HG03103 (cell line): ENCODE results near the gene CUL1.

ENCODE experiments used
- ATAC-seq: cut with Tn5 transposase; IDR thresholded peaks from one replicate; pipeline ENCODE4 v1.9.1; 2021; ENCODE audit warnings: low read depth; ENCODE audit not compliant: unreplicated experiment

The CUL1 gene

GRCh38 chr7:148835854-148836253 lies 137.2 kb downstream of the CUL1 start:
- no peak for ATAC-seq

- ATAC-seq, result no peak
Observed at GRCh38 chr7:148838905-148839304, 140.2 kb downstream of the CUL1 start.

- ATAC-seq, result no peak
Observed at GRCh38 chr7:148847815-148848734, 149.4 kb downstream of the CUL1 start.

- no peak for ATAC-seq
Observed at GRCh38 chr7:148849393-148850098, 150.8 kb downstream of the CUL1 start.

GRCh38 chr7:148850564-148850963 lies 151.9 kb downstream of the CUL1 start:
- ATAC-seq, result no peak
